H1 (cell line): ENCODE data around the gene NR3C1. TPM values are rescaled to one million over a fixed set of nuclear protein-coding genes. Genes with fewer than 3 reads are reported as not detected.

Experiments
- CEBPB ChIP-seq: IDR thresholded peaks from 2 replicates; pipeline ENCODE4 v1.6.1; 2012; ENCODE audit warnings: low read depth, low read length
- EGR1 ChIP-seq: IDR thresholded peaks from 2 replicates; pipeline ENCODE4 v1.6.1; 2011; ENCODE audit warnings: low read depth, low read length, borderline replicate concordance
- HDAC2 ChIP-seq, 2 experiments: fragments of 300-600 bp in 1 of 2; sonication (generic) in 1 of 2; IDR thresholded peaks; 2 replicates each; pipeline ENCODE4 v1.6.1; 2011 to 2012; ENCODE audit warnings: low read depth in 2 of 2, low read length in 2 of 2, mild to moderate bottlenecking in 2 of 2, moderate library complexity in 2 of 2, borderline replicate concordance in 1 of 2, inconsistent platforms in 1 of 2
- HDAC6 ChIP-seq: IDR thresholded peaks from one replicate; pipeline ENCODE4 v1.7.1; 2012; ENCODE audit warnings: low read depth, mild to moderate bottlenecking, inconsistent platforms, low read length, moderate library complexity
- MAFK ChIP-seq: IDR thresholded peaks from 2 replicates; pipeline ENCODE4 v1.6.1; 2012; ENCODE audit warnings: low read depth, mild to moderate bottlenecking, improper control_type of control experiment, low read length
- NRF1 ChIP-seq: IDR thresholded peaks from 2 replicates; pipeline ENCODE4 v1.6.1; 2011; ENCODE audit warnings: mild to moderate bottlenecking, low read depth, low read length, improper control_type of control experiment
- POLR2AphosphoS5 ChIP-seq: IDR thresholded peaks from 2 replicates; pipeline ENCODE4 v1.6.1; 2011; ENCODE audit warnings: low read depth, low read length
- RFX5 ChIP-seq: IDR thresholded peaks from 2 replicates; pipeline ENCODE4 v1.6.1; 2011; ENCODE audit warnings: low read depth, low read length, improper control_type of control experiment, borderline replicate concordance
- SP4 ChIP-seq: IDR thresholded peaks from 2 replicates; pipeline ENCODE4 v1.6.1; 2012; ENCODE audit warnings: low read length, inconsistent platforms
- TAF1 ChIP-seq: IDR thresholded peaks from 2 replicates; pipeline ENCODE4 v1.6.1; 2011; ENCODE audit warnings: mild to moderate bottlenecking, low read depth, low read length
- polyA plus RNA-seq, 7 experiments: library from polyadenylated mRNA; depleted of rRNA in 3 of 7; stranded (reverse) in 5 of 7; unstranded in 2 of 7; fragments of >200 nt in 5 of 7; fragments of 200-250 nt in 2 of 7; gene quantifications; 1 replicate in 5 of 7; 2 replicates in 1 of 7; 4 replicates in 1 of 7; pipeline versions ENCODE4 v1.2.1 to v1.2.3, GENCODE V29; 2011 to 2013; ENCODE audit warnings: missing spikeins in 2 of 7, mixed read lengths in 2 of 7
- total RNA-seq: library from RNA; stranded (reverse); fragmentation: NEBNext Ultra II Directional; extraction: Animal tissue kit (Norgen Biotek cat#: 25700); gene quantifications from 2 replicates; pipeline ENCODE4 v1.2.1, GENCODE V29; 2021

NR3C1 gene
- total and polyA plus RNA-seq, 2 of the 8 experiments (the other 6 are each of a cell fraction or from before 2014, with no cell fraction given) = 1.7 to 5.4 TPM

DNA sequence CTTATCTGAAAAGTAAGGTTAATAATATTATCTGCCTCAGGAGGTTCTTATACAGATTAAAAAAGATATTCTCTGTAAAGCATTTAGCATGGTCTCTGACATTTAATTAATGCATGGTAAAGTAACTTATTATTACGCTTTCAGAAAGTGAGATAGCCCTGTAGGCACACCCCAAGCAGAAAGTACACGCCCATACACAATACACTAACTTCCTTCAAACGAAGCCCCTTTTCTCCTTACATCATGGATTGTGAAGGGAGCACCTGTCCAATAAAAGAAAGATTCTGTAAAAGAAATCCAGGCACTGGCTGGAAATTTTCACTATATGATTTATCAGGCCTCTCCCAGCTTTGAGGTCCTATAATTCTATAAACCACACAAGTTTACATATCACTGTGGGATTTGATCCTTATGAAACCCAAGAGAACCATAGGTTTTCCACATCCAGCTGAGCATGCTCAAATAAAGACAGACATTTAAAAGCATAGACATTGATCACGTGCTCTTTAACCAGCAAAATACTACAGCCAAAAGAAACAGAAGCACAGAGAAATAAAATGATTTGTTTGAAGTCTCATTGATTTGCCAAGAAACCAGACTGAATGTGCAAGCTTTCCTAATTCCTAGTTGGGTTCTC is 14.1 kb upstream of the NR3C1 start (continued):
- TF ChIP-seq CEBPB = no peak
- no peak for TF ChIP-seq HDAC2 (IDR thresholded peaks at IDR 0.05; ENCODE audit: borderline replicate concordance in 1 of 2, low read depth in 2 of 2, low read length in 2 of 2)
- TF ChIP-seq MAFK = no peak
- no peak for TF ChIP-seq TAF1
- no peak for TF ChIP-seq SP4
- no peak for TF ChIP-seq HDAC6
- no peak for TF ChIP-seq RFX5
- no peak for TF ChIP-seq POLR2AphosphoS5
- no peak for TF ChIP-seq NRF1
- no peak for TF ChIP-seq EGR1
